Ovary (tissue), 3 donors: ENCODE data around the gene GPR83.

ENCODE experiments used
- POLR2A ChIP-seq: fragments of 450-650 bp; IDR thresholded peaks from one replicate; pipeline ENCODE4 v1.6.1; 2017; ENCODE audit warnings: antibody characterized with exemption, mild to moderate bottlenecking, moderate library complexity
- TF ChIP-seq, protein P1 (sequence below), 3 donors: fragments of 450-650 bp in 2 of 3; fragments of 200-600 bp in 1 of 3; IDR thresholded peaks; one replicate each; pipeline versions ENCODE4 v1.5.1 to v1.8.0; 2016 to 2022; ENCODE audit warnings: antibody characterized with exemption in 3 of 3, mild to moderate bottlenecking in 1 of 3
- donor health status: DM: no; HTN: no; CAD: no.

DNA sequence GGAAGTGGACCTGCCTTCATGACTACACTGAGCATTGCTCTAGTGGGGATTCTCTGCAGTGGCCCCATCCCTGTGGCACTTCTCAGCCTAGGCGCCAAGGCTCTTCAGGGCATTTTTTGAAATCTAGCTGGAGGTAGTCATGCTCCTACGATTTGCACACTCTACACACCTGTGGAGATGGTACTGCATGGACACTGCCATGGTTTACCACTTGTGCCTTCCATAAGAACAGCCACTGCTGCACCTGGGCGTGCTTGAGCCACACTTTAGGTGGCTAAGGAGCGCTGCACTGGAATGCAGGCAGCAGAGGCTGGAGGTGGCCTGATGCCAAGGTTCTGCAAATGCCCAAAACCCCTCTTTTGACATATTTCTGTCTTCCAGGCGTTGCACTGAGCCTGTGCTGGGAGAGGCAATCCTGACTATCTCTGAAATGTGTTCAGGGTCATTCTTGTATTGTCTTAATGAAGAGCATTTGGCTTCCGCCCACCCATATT lies 72.6 kb downstream of the GPR83 start:
- TF ChIP-seq, protein P1, sequence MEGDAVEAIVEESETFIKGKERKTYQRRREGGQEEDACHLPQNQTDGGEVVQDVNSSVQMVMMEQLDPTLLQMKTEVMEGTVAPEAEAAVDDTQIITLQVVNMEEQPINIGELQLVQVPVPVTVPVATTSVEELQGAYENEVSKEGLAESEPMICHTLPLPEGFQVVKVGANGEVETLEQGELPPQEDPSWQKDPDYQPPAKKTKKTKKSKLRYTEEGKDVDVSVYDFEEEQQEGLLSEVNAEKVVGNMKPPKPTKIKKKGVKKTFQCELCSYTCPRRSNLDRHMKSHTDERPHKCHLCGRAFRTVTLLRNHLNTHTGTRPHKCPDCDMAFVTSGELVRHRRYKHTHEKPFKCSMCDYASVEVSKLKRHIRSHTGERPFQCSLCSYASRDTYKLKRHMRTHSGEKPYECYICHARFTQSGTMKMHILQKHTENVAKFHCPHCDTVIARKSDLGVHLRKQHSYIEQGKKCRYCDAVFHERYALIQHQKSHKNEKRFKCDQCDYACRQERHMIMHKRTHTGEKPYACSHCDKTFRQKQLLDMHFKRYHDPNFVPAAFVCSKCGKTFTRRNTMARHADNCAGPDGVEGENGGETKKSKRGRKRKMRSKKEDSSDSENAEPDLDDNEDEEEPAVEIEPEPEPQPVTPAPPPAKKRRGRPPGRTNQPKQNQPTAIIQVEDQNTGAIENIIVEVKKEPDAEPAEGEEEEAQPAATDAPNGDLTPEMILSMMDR (IDR thresholded peaks at IDR 0.05): no peak
- no peak for TF ChIP-seq POLR2A
